ENCODE results near the gene CBR3. TPM values are rescaled to one million over a fixed set of nuclear protein-coding genes. Genes with fewer than 3 reads are reported as not detected.

The CBR3 gene
- total RNA-seq, 2 donors from 2014 or later, result 19.3 to 27.6 TPM

DNA sequence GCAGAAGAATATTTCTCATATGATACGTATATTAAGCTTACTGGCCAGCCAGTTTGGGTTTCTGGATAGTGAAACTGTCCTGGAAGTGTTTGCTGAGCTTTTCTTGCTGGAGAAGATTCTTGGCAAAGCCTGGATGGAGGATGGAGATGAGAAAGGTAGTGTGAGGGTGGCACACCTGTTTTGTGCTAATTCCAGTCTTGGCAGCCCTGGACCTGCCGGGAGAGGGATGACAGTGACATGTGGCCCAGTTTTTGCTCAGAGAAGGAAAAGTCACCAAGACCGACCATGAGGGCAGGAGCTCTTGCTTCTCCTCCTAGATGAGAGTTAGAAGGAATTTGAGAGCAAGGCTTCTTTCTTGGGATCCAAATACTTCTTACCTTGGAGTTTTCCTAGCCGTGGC, 55.9 kb downstream of the CBR3 start:
- Histone ChIP-seq H3K4me3 (no peak overlapping the region), H3K36me3 (no peaks in the 10 kb centered on the region), H3K27ac (no peak overlapping the region), H3K27me3 (replicated peaks; ENCODE audit: insufficient read depth) (no peaks in the 10 kb centered on the region), H3K9me3 (no peaks in the 10 kb centered on the region), H3K4me1 (ENCODE audit: control insufficient read depth in 1 of 2, low read depth in 2 of 2) (peaks cover 5 to 8% of the 10 kb centered on the region in 2 donors)
- TF ChIP-seq CTCF (IDR thresholded peaks at IDR 0.05), result no peak
- no peak for DNase-seq (ENCODE audit: low spot score)
- ATAC-seq (ENCODE audit: insufficient number of reproducible peaks, low FRiP score, low read depth), result no peak

- TF ChIP-seq CTCF (IDR thresholded peaks at IDR 0.05), result no peak
- no peaks in the 10 kb centered on the region for H3K9me3 ChIP-seq
- peaks cover 4 to 8% of the 10 kb centered on the region in 2 donors for H3K4me1 ChIP-seq (ENCODE audit: control insufficient read depth in 1 of 2, low read depth in 2 of 2)
- no peak overlapping the region for H3K4me3 ChIP-seq
- DNase-seq (ENCODE audit: low spot score) (no peak), ATAC-seq (ENCODE audit: insufficient number of reproducible peaks, low FRiP score, low read depth) (no peak)
- no peaks in the 10 kb centered on the region for H3K27me3 ChIP-seq (replicated peaks; ENCODE audit: insufficient read depth)
- H3K36me3 ChIP-seq, result no peaks in the 10 kb centered on the region
- H3K27ac ChIP-seq, result no peak overlapping the region
Measured at GRCh38 chr21:36193200-36193599, 58.3 kb downstream of the CBR3 start.

DNA sequence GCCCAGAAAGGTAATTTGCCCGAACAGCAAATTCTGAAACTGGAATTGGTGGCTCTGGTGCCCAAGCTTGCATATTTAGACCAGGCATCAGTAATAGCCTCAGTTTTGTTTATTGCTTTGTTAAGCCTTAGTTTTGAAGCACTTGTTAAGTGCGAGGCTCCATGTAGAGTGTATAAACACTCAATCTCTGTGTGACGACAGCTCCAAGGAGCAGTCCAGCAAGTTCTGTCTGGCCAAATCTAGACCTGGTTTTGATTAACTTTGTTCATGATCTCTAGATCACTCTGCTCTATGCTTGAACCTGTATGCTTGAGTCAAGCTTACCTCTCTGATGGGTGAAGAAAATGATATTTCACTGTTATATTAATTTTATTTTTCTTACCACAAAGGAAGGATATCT, 59.1 kb downstream of the CBR3 start:
- peaks cover 0 to 6% of the 10 kb centered on the region in 2 donors for H3K4me1 ChIP-seq (ENCODE audit: control insufficient read depth in 1 of 2, low read depth in 2 of 2)
- H3K36me3 ChIP-seq, result no peaks in the 10 kb centered on the region
- no peak for ATAC-seq (ENCODE audit: insufficient number of reproducible peaks, low FRiP score, low read depth)
- H3K4me3 ChIP-seq, result no peak overlapping the region
- H3K27ac ChIP-seq, result no peak overlapping the region
- H3K9me3 ChIP-seq, result no peaks in the 10 kb centered on the region
- DNase-seq (ENCODE audit: low spot score), result no peak
- no peaks in the 10 kb centered on the region for H3K27me3 ChIP-seq (replicated peaks; ENCODE audit: insufficient read depth)
- no peak for TF ChIP-seq CTCF (IDR thresholded peaks at IDR 0.05)

DNA sequence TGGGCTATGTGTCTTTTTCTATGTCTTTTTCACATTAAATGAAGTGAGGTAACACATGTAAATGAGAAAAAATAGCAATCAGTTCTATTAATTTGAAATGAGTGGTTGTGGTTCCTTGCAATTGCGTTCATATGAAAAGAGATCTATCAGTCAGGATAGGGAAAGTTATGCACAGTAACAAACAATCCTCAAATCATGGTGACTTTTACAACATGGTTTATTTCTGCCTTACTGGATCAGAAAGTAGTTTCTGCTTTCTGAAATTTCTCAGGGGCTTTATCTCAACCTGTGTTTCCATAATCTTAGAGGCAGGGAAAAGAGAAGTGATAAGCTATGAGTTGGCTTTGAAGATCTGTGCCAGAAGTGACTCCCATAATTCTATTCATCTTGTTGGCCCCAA, 60.7 kb downstream of the CBR3 start:
- no peaks in the 10 kb centered on the region for H3K4me1 ChIP-seq (ENCODE audit: control insufficient read depth in 1 of 2, low read depth in 2 of 2)
- no peaks in the 10 kb centered on the region for H3K36me3 ChIP-seq
- no peak overlapping the region for H3K4me3 ChIP-seq
- DNase-seq (ENCODE audit: low spot score) (no peak), ATAC-seq (ENCODE audit: insufficient number of reproducible peaks, low FRiP score, low read depth) (no peak)
- no peak overlapping the region for H3K27ac ChIP-seq
- no peaks in the 10 kb centered on the region for H3K27me3 ChIP-seq (replicated peaks; ENCODE audit: insufficient read depth)
- TF ChIP-seq CTCF (IDR thresholded peaks at IDR 0.05), result no peak
- H3K9me3 ChIP-seq, result no peaks in the 10 kb centered on the region

Other genes starting within 250 kb of the CBR3 start
- gene SETD4, start 74.6 kb upstream of the CBR3 start, total RNA-seq, result 10 to 100 TPM; 14.1 to 18.3 TPM
- 100 to 1,000 TPM; 174 to 186 TPM for gene CBR1, start 65.1 kb upstream of the CBR3 start, total RNA-seq
- gene DOP1B, start 21.7 kb downstream of the CBR3 start, total RNA-seq, result 10 to 100 TPM; 14.6 to 20.6 TPM
- gene MORC3, start 185.1 kb downstream of the CBR3 start, total RNA-seq, result 10 to 100 TPM; 23.3 to 58.8 TPM